HepG2 (cell line): ENCODE data around the gene PDIA2. TPM values are rescaled to one million over a fixed set of nuclear protein-coding genes. Genes with fewer than 3 reads are reported as not detected.

Source experiments
- ATAC-seq: fragments of 200-7000 bp; cut with Tn5 transposase; 3 replicates; pipeline ENCODE4 v1.9.1; 2020; ENCODE audit warnings: mild to moderate bottlenecking, moderate library complexity
- BruUV-seq: library from RNA; stranded (reverse); fragments of 400-500 nt; replicated peaks from 2 replicates; lab custom pipeline; 2021; lab: Mats Ljungman, UMichigan
- CTCF ChIA-PET: fragments of 300-600 bp; formaldehyde crosslinking; extraction: SDS; loops from one replicate; lab custom pipeline; 2021; ENCODE audit warnings: low total read pairs, inconsistent platforms, low intra/inter-chr PET ratio; lab: Yijun Ruan, JAX
- POLR2A ChIA-PET: fragments of 350-600 bp; sonication (Branson Sonifier 250); formaldehyde crosslinking; loops from one replicate; lab custom pipeline; 2020; ENCODE audit warnings: antibody characterized with exemption, inconsistent platforms; lab: Yijun Ruan, JAX
- DNase-seq: peaks from one replicate; pipeline ENCODE4 v3.0.0-alpha.2; 2015; ENCODE audit warnings: low spot score
- FAIRE-seq: peaks from 3 replicates; lab custom pipeline; 2011; peaks lifted over from hg19 to GRCh38; lab: Jason Lieb, UNC
- H2AFZ ChIP-seq: one replicate; pipeline ENCODE4 v1.6.1; 2011; ENCODE audit warnings: low read length, inconsistent platforms
- H3K27ac ChIP-seq: fragments of 300-600 bp; 3 replicates; pipeline ENCODE4 v1.8.0; 2011; ENCODE audit warnings: mixed run types, mild to moderate bottlenecking, mixed read lengths, low read length, inconsistent platforms; ENCODE audit not compliant: insufficient read depth; ENCODE audit errors: extremely low read length
- H3K27me3 ChIP-seq, 2 experiments: fragments of 200-600 bp in 1 of 2; 2 replicates in 1 of 2; 3 replicates in 1 of 2; pipeline versions ENCODE4 v1.6.0 to v1.8.0; 2011; ENCODE audit warnings: low read length in 2 of 2, mild to moderate bottlenecking in 2 of 2, moderate library complexity in 2 of 2, inconsistent platforms in 1 of 2; ENCODE audit not compliant: insufficient read depth in 2 of 2, control insufficient read depth in 1 of 2
- H3K36me3 ChIP-seq, 2 experiments: fragments of 200-600 bp in 1 of 2; replicated peaks in 1 of 2; 2 replicates in 1 of 2; 3 replicates in 1 of 2; pipeline versions ENCODE4 v1.5.1 to v1.8.0; 2011; ENCODE audit warnings: low read length in 2 of 2, inconsistent platforms in 1 of 2; ENCODE audit not compliant: insufficient read depth in 2 of 2, control insufficient read depth in 1 of 2
- H3K4me1 ChIP-seq: 2 replicates; pipeline ENCODE4 v1.5.1; 2012; ENCODE audit warnings: low read length, inconsistent platforms; ENCODE audit not compliant: insufficient read depth
- H3K4me2 ChIP-seq: 2 replicates; pipeline ENCODE4 v1.6.0; 2011; ENCODE audit warnings: low read depth, low read length, inconsistent platforms
- H3K4me3 ChIP-seq, 3 experiments: fragments of 200-600 bp in 1 of 3; sonication (generic), shearing (Covaris generic) in 1 of 3; replicated peaks in 1 of 3; 2 replicates each; pipeline ENCODE4 v1.5.1; 2011 to 2016; ENCODE audit warnings: low read length in 3 of 3, inconsistent platforms in 2 of 3, low read depth in 2 of 3, mild to moderate bottlenecking in 2 of 3, control low read depth in 1 of 3, mixed read lengths in 1 of 3; ENCODE audit not compliant: insufficient read depth in 1 of 3
- H3K79me2 ChIP-seq: one replicate; pipeline ENCODE4 v1.6.1; 2011; ENCODE audit warnings: low read length, inconsistent platforms; ENCODE audit not compliant: insufficient read depth
- H3K9ac ChIP-seq: 2 replicates; pipeline ENCODE4 v1.6.0; 2011; ENCODE audit warnings: mild to moderate bottlenecking, low read depth, low read length, inconsistent platforms; ENCODE audit not compliant: insufficient read depth
- H3K9me3 ChIP-seq: 2 replicates; pipeline ENCODE4 v1.5.1; 2012; ENCODE audit warnings: mild to moderate bottlenecking, low read length
- H4K20me1 ChIP-seq: 2 replicates; pipeline ENCODE4 v1.6.0; 2011; ENCODE audit warnings: inconsistent platforms, mild to moderate bottlenecking, low read length, moderate library complexity; ENCODE audit not compliant: insufficient read depth
- FOXJ3 ChIP-seq: sonication (generic); formaldehyde crosslinking; IDR thresholded peaks from 2 replicates; pipeline ENCODE4 v1.4.0; 2020; ENCODE audit warnings: missing genetic modification reagents, mild to moderate bottlenecking, borderline replicate concordance
- GZF1 ChIP-seq: sonication (generic); formaldehyde crosslinking; IDR thresholded peaks from 2 replicates; pipeline ENCODE4 v1.5.1; 2020; ENCODE audit warnings: mild to moderate bottlenecking, missing genetic modification reagents
- HBP1 ChIP-seq: IDR thresholded peaks from 2 replicates; pipeline ENCODE4 v1.6.1; 2016; ENCODE audit warnings: low read depth, control low read depth
- MTF2 ChIP-seq: sonication (generic); formaldehyde crosslinking; IDR thresholded peaks from 2 replicates; pipeline ENCODE4 v1.5.0; 2020; ENCODE audit warnings: missing genetic modification reagents, borderline replicate concordance
- NFATC3 ChIP-seq: sonication (generic); formaldehyde crosslinking; IDR thresholded peaks from 2 replicates; pipeline ENCODE4 v1.5.1; 2020; ENCODE audit warnings: mild to moderate bottlenecking, missing genetic modification reagents
- SMAD1 ChIP-seq: sonication (generic); formaldehyde crosslinking; IDR thresholded peaks from 2 replicates; pipeline ENCODE4 v1.4.0; 2020; ENCODE audit warnings: missing genetic modification reagents, low read depth, mild to moderate bottlenecking, borderline replicate concordance
- TAF1 ChIP-seq: sonication (generic); formaldehyde crosslinking; IDR thresholded peaks from 2 replicates; pipeline ENCODE4 v1.4.0; 2020; ENCODE audit warnings: missing genetic modification reagents
- TBL1XR1 ChIP-seq: fragments of 150-350 bp; IDR thresholded peaks from 2 replicates; pipeline ENCODE4 v1.6.1; 2014; ENCODE audit warnings: borderline replicate concordance, low read length; ENCODE audit not compliant: partially characterized antibody
- TCF7 ChIP-seq: sonication (generic); IDR thresholded peaks from 2 replicates; pipeline ENCODE4 v1.6.1; 2016; ENCODE audit warnings: antibody characterized with exemption, low read depth
- TRIM24 ChIP-seq: sonication (generic); formaldehyde crosslinking; IDR thresholded peaks from 2 replicates; pipeline ENCODE4 v1.8.0; 2022; ENCODE audit warnings: mild to moderate bottlenecking, missing genetic modification reagents
- ZNF576 ChIP-seq: sonication (generic); formaldehyde crosslinking; IDR thresholded peaks from 2 replicates; pipeline ENCODE4 v1.4.0; 2020; ENCODE audit warnings: mild to moderate bottlenecking, missing genetic modification reagents
- ZNF598 ChIP-seq: sonication (generic); formaldehyde crosslinking; IDR thresholded peaks from 2 replicates; pipeline ENCODE4 v1.5.1; 2020; ENCODE audit warnings: mild to moderate bottlenecking, missing genetic modification reagents, borderline replicate concordance
- ZSCAN25 ChIP-seq: sonication (generic); formaldehyde crosslinking; IDR thresholded peaks from 2 replicates; pipeline ENCODE4 v1.8.0; 2022; ENCODE audit warnings: mild to moderate bottlenecking, missing genetic modification reagents
- WGBS: methylation state at CpG from one replicate; pipeline ENCODE4 v1.1.6; 2017; ENCODE audit warnings: low lambda C conversion rate; 5-methylcytosine and 5-hydroxymethylcytosine counted together
- in situ Hi-C: cut with HindIII; loops from 2 replicates; pipeline ENCODE4 v1.10.0; 2017; ENCODE audit warnings: low pct_unique_long_range_greater_than_20kb; ENCODE audit not compliant: extremely low pct_ligation_motif_present
- intact Hi-C: fragments of 100-400 bp; cut with micrococcal nuclease; formaldehyde crosslinking; loops from one replicate; pipeline ENCODE4 v1.10.0; 2022; ENCODE audit not compliant: unreplicated experiment
- polyA plus RNA-seq, 8 experiments: library from polyadenylated mRNA; depleted of rRNA in 3 of 8; stranded (reverse) in 7 of 8; unstranded in 1 of 8; fragments of >200 nt; fragmentation: Illumina TruSeq in 4 of 8; extraction: Trizol in 4 of 8; gene quantifications; 2 replicates each; pipeline versions ENCODE4 v1.2.1 to v1.2.3, GENCODE V29; 2011 to 2016; ENCODE audit warnings: low read depth in 4 of 8, missing spikeins in 1 of 8, mixed read lengths in 1 of 8; ENCODE audit not compliant: insufficient read depth in 1 of 8
- total RNA-seq, 5 experiments: library from RNA; depleted of rRNA; stranded (reverse); fragments of >200 nt; fragmentation: Illumina TruSeq; extraction: Trizol; gene quantifications; 2 replicates each; pipeline ENCODE4 v1.2.3, GENCODE V29; 2016; ENCODE audit warnings: low read depth in 1 of 5

PDIA2 gene
- total and polyA plus RNA-seq, 2 of the 13 experiments (the other 11 are each of a cell fraction or from before 2014, with no cell fraction given): 0.35 to 1.9 TPM

DNA sequence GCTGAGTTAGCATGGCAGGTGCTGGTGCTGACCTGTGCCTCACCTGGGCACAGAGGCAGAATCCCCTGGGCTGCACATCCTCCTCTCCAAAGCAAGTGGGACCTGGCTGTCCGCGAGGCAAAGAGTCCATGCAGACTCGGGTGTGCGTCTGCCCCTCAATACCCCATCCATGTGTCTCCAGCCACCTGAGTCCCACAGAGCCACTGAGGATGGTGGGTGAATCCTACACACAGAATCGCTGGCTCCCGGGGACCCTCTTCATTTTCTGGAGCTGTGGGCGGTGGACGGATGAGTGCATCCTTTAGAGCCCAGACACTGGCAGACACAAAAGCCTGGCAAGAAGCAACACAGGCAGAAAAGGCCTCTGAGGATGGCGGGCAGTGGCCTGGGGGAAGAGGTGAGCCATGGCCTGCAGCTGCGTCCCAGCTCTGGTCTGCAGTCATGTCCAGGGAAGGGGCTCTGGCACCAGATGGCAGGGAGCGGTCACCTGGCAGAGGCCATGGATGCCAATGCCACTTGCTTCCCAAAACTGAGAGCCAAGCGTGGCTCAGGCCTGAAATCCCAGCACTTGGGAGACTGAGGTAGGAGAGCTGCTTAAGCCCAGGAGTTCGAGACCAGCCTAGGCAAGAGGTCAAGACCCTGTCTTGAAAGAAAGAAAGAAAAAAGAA, 39.6 kb downstream of the PDIA2 start:
- no TSS peak for BruUV-seq

More for the DNA sequence above, 39.6 kb downstream of the PDIA2 start:
- DNase-seq: no peak
- Histone ChIP-seq H4K20me1 (peaks cover 45% of the 10 kb centered on the region; the same call in 1 of the 2 replicates), H3K4me3 (no peak overlapping the region), H3K36me3 (peaks cover 11 to 48% of the 10 kb centered on the region in 2 experiments; a peak in 4 of 5 replicates), H3K9ac (no peak overlapping the region), H3K79me2 (peaks cover 71% of the 10 kb centered on the region), H3K4me1 (peaks cover 5% of the 10 kb centered on the region), H3K27me3 (no peaks in the 10 kb centered on the region), H3K27ac (no peak overlapping the region), H3K4me2 (no peak overlapping the region), H3K9me3 (no peaks in the 10 kb centered on the region), H2AFZ (no peak overlapping the region)
- ChIA-PET CTCF (no interaction called here), POLR2A (interaction anchor here (0.7 kb wide), 1 partner anchor 16 kb away, joined by 3 read pairs; no protein-coding TSS in a partner anchor)
- 92% methylated on average over 12 of the region's 13 CpGs for WGBS
- intact Hi-C loops: no loop called here
- no peak for FAIRE-seq
- no peak for TF ChIP-seq MTF2
- TF ChIP-seq FOXJ3 (CRISPR knock-in tag): no peak
- no peak for TF ChIP-seq TCF7
- TF ChIP-seq GZF1: no peak
- TF ChIP-seq ZSCAN25: no peak
- TF ChIP-seq TRIM24 (CRISPR knock-in tag): no peak
- no peak for TF ChIP-seq ZNF576 (CRISPR knock-in tag)
- TF ChIP-seq HBP1 (CRISPR knock-in tag): no peak
- no peak for TF ChIP-seq NFATC3 (CRISPR knock-in tag)
- no peak for TF ChIP-seq TBL1XR1
- no peak for TF ChIP-seq SMAD1 (CRISPR knock-in tag)
- TF ChIP-seq ZNF598: no peak
- TF ChIP-seq TAF1: no peak
- in situ Hi-C loops: no loop called here
- no peak for ATAC-seq
